Thyroid gland (tissue), 4 donors: ENCODE data around the gene CSMD2.

Source experiments
- CTCF ChIP-seq, 6 experiments: fragments of 200-600 bp in 3 of 6; fragments of 450-650 bp in 3 of 6; sonication (generic) in 3 of 6; IDR thresholded peaks; one replicate each; pipeline ENCODE4 v1.5.1; 2016 to 2019; ENCODE audit warnings: antibody characterized with exemption in 6 of 6, mild to moderate bottlenecking in 2 of 6, inconsistent platforms in 1 of 6, moderate library complexity in 1 of 6
- POLR2A ChIP-seq, 2 donors: fragments of 450-650 bp; IDR thresholded peaks; one replicate each; pipeline ENCODE4 v1.6.1; 2017; ENCODE audit warnings: antibody characterized with exemption in 2 of 2, mild to moderate bottlenecking in 2 of 2, moderate library complexity in 1 of 2

- TF ChIP-seq POLR2A (IDR thresholded peaks at IDR 0.05) (no peak), CTCF (IDR thresholded peaks at IDR 0.05) (no peak)
Observed at GRCh38 chr1:33653226-33653625, 511.8 kb downstream of the CSMD2 start.
